ENCODE data around the gene TNKS1BP1.
A peak's percentile ranks its signal among the peaks of the same experiment; 100 is the strongest.
"Not testable (repeated sequence)": the region's sequence is repeated elsewhere in the genome, so short reads cannot be mapped to it uniquely, and the experiment has no call there.

TNKS1BP1 gene

DNA sequence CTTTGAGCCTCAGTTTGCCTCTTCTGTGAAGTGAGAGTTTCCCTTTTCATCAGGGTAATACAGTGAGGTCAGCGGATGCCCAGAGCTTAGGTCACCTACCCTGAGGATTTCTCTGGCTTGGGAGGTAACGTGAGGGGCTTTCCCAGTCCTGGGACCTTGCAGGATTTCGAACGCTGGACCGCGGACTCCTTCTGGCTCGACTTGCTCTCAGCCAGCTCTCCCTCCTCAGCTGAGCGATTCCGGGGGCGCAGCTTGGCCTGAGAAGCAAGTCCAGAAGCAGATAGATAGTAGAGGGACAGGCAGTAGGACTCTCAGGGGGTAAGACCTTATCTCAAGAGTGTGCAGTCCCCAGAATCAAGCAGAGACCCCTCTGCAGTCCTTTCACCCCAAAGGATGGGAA, 24.0 kb downstream of the TNKS1BP1 start:
- H3K36me3 ChIP-seq (ENCODE audit: insufficient read depth, insufficient read length, low read length), result peaks cover 89% of the 10 kb centered on the region
- no peaks in the 10 kb centered on the region for H3K27me3 ChIP-seq (ENCODE audit: insufficient read depth, insufficient read length)
- H3K9me3 ChIP-seq (ENCODE audit: insufficient read depth, low read length), result peaks cover 5% of the 10 kb centered on the region; the same call in 1 of the 2 replicates
- TF ChIP-seq SUZ12 (IDR thresholded peaks at IDR 0.05; ENCODE audit: extremely low read depth, insufficient read depth, insufficient read length) (no peak), YY1 (IDR thresholded peaks at IDR 0.05; ENCODE audit: insufficient read depth, insufficient read length) (no peak)
- DNase-seq (ENCODE audit: low read depth, low spot score), result no peak
- H3K4me3 ChIP-seq (ENCODE audit: insufficient read length, low read depth), result no peak overlapping the region
- no peak overlapping the region for H3K9ac ChIP-seq (ENCODE audit: insufficient read length, low read depth)
- H3K4me1 ChIP-seq (ENCODE audit: insufficient read depth, insufficient read length), result peaks cover 10% of the 10 kb centered on the region

DNA sequence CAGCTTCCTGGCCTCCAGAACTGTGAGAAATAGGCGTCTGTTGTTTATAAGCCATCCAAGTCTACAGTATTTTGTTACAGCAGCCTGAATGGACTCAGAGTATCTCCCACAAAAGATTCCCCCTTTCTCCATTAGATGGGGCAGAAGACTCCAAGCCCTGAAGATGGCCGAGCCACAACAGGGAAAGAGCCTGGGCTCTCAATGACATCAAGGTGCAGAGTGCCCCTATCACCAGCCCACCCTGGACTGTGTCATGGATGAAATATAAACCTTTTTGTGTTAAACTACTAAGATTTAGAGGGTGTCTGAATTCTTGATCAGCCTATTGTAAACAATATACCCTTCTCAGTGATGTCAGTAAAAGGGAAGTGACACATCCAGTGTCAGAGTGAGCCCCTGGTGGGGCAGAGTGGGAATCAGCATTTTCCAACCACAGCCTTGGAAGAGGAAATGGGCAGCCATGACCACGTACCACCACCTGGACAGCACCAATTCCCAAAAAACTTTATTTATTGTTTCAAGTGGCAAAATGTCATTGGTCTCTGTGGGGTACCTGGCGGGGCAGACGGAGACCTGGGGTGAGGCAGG, 25.5 kb downstream of the TNKS1BP1 start:
- Histone ChIP-seq H3K4me3 (ENCODE audit: insufficient read length, low read depth) (no peak overlapping the region), H3K27me3 (ENCODE audit: insufficient read depth, insufficient read length) (no peaks in the 10 kb centered on the region), H3K36me3 (ENCODE audit: insufficient read depth, insufficient read length, low read length) (peaks cover 77% of the 10 kb centered on the region), H3K9ac (ENCODE audit: insufficient read length, low read depth) (no peak overlapping the region), H3K4me1 (ENCODE audit: insufficient read depth, insufficient read length) (peaks cover 6% of the 10 kb centered on the region), H3K9me3 (ENCODE audit: insufficient read depth, low read length) (peaks cover 5% of the 10 kb centered on the region; the same call in 1 of the 2 replicates)
- TF ChIP-seq ZNF274 (IDR thresholded peaks at IDR 0.05; ENCODE audit: low read depth, low read length) (no peak), SUZ12 (IDR thresholded peaks at IDR 0.05; ENCODE audit: extremely low read depth, insufficient read depth, insufficient read length) (no peak), YY1 (IDR thresholded peaks at IDR 0.05; ENCODE audit: insufficient read depth, insufficient read length) (no peak)
- no peak for DNase-seq (ENCODE audit: low read depth, low spot score)

- no peaks in the 10 kb centered on the region for H3K27me3 ChIP-seq (ENCODE audit: insufficient read depth, insufficient read length)
- DNase-seq (ENCODE audit: low read depth, low spot score), result no peak
- no peaks in the 10 kb centered on the region for H3K4me1 ChIP-seq (ENCODE audit: insufficient read depth, insufficient read length)
- H3K4me3 ChIP-seq (ENCODE audit: insufficient read length, low read depth), result no peak overlapping the region
- peaks cover 5% of the 10 kb centered on the region; the same call in 1 of the 2 replicates for H3K9me3 ChIP-seq (ENCODE audit: insufficient read depth, low read length)
- peaks cover 58% of the 10 kb centered on the region for H3K36me3 ChIP-seq (ENCODE audit: insufficient read depth, insufficient read length, low read length)
- TF ChIP-seq YY1 (IDR thresholded peaks at IDR 0.05; ENCODE audit: insufficient read depth, insufficient read length) (no peak), ZNF274 (IDR thresholded peaks at IDR 0.05; ENCODE audit: low read depth, low read length) (no peak), SUZ12 (IDR thresholded peaks at IDR 0.05; ENCODE audit: extremely low read depth, insufficient read depth, insufficient read length) (no peak)
- H3K9ac ChIP-seq (ENCODE audit: insufficient read length, low read depth), result no peak overlapping the region
Measured at GRCh38 chr11:57297221-57297620, 27.5 kb downstream of the TNKS1BP1 start.

- H3K4me1 ChIP-seq (ENCODE audit: insufficient read depth, insufficient read length); H3K9me3 ChIP-seq (ENCODE audit: insufficient read depth, low read length); H3K9ac ChIP-seq (ENCODE audit: insufficient read length, low read depth); H3K4me3 ChIP-seq (ENCODE audit: insufficient read length, low read depth); DNase-seq (ENCODE audit: low read depth, low spot score); H3K27me3 ChIP-seq (ENCODE audit: insufficient read depth, insufficient read length): not testable (repeated sequence)
- H3K36me3 ChIP-seq (ENCODE audit: insufficient read depth, insufficient read length, low read length), result peaks cover 47% of the 10 kb centered on the region
Measured at GRCh38 chr11:57296205-57296604, 28.5 kb downstream of the TNKS1BP1 start.

DNA sequence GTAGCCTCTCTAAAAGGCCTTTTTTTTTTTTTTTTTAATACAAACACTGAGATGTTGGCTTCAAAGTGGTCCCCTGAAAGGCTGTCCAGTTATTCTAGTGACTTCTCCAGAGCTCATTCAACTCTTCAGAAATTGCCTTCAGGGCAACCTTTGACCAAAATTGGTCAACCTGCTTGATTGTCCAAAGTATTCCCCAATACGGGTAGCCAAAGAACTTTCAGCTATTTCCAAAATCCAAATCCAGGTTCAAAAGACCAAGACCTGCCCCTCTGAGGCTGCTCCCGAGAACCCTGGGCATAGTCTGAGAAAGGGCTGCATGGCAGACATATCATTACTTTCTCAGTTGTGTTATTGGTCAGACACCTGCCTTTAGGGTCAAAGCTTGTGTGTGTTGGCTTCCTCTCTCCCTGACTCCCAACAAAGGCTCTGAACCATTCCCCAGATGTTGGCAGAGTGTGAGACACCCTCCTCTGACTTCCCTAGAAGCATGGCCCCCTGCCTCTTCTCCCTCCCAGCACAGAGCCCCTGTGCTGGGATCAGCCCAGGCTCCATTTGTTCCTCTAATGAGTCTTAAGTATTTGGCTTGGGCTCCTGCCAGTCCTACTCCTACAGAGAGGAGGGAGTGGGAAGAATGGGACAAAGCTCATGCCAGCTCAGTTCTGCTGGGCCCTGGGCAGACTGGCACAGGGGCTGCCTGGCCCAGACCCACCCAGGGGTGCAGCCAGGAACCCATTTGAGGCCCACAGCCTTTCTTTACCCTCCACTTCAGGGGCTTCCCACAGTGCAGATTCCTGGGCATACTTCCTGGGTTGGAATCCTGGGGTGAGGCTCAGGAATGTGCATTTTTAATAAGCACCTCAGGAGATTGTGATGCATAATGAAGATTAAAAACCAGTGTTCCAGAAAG, 30.3 kb downstream of the TNKS1BP1 start:
- Histone ChIP-seq H3K27me3 (ENCODE audit: insufficient read depth, insufficient read length) (no peaks in the 10 kb centered on the region), H3K9me3 (ENCODE audit: insufficient read depth, low read length) (peaks cover 3% of the 10 kb centered on the region; the same call in 1 of the 2 replicates), H3K4me1 (ENCODE audit: insufficient read depth, insufficient read length) (peaks cover 4% of the 10 kb centered on the region), H3K9ac (ENCODE audit: insufficient read length, low read depth) (no peak overlapping the region), H3K4me3 (ENCODE audit: insufficient read length, low read depth) (no peak overlapping the region), H3K36me3 (ENCODE audit: insufficient read depth, insufficient read length, low read length) (peaks cover 30% of the 10 kb centered on the region)
- no peak for DNase-seq (ENCODE audit: low read depth, low spot score)
- no peak for TF ChIP-seq SUZ12 (IDR thresholded peaks at IDR 0.05; ENCODE audit: extremely low read depth, insufficient read depth, insufficient read length)
- no peak for TF ChIP-seq ZNF274 (IDR thresholded peaks at IDR 0.05; ENCODE audit: low read depth, low read length)
- TF ChIP-seq YY1 (IDR thresholded peaks at IDR 0.05; ENCODE audit: insufficient read depth, insufficient read length), result no peak

DNA sequence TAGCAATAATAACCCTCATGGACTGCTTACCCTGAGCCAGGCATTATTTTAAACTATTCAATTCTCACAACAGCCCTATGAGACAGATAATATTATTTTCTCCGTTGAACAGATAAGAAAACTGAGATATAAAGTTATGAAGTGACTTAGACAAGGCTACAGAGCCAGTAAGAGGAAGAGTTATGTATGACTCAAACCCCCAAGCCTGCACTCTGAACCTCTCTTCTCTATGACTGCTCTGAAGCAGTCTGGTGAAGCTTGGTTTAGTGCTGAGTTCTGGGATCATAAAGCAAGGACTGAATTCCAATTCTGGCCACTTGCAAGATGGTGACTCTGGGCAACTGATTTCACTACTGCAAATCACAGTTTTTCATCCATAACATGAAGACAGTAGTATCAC, 34.5 kb downstream of the TNKS1BP1 start:
- H3K36me3 ChIP-seq (ENCODE audit: insufficient read depth, insufficient read length, low read length), result no peaks in the 10 kb centered on the region
- H3K4me1 ChIP-seq (ENCODE audit: insufficient read depth, insufficient read length), result peaks cover 15% of the 10 kb centered on the region
- no peak for TF ChIP-seq ZNF274 (IDR thresholded peaks at IDR 0.05; ENCODE audit: low read depth, low read length)
- no peak for TF ChIP-seq SUZ12 (IDR thresholded peaks at IDR 0.05; ENCODE audit: extremely low read depth, insufficient read depth, insufficient read length)
- no peak for TF ChIP-seq YY1 (IDR thresholded peaks at IDR 0.05; ENCODE audit: insufficient read depth, insufficient read length)
- no peaks in the 10 kb centered on the region for H3K9me3 ChIP-seq (ENCODE audit: insufficient read depth, low read length)
- H3K4me3 ChIP-seq (ENCODE audit: insufficient read length, low read depth), result no peak overlapping the region
- no peak for DNase-seq (ENCODE audit: low read depth, low spot score)
- H3K9ac ChIP-seq (ENCODE audit: insufficient read length, low read depth), result no peak overlapping the region
- H3K27me3 ChIP-seq (ENCODE audit: insufficient read depth, insufficient read length), result no peaks in the 10 kb centered on the region

GRCh38 chr11:57288771-57289579, 35.8 kb downstream of the TNKS1BP1 start:
- no peak for DNase-seq (ENCODE audit: low read depth, low spot score)
- Histone ChIP-seq H3K9ac (ENCODE audit: insufficient read length, low read depth) (peak overlapping the region; percentile 33), H3K9me3 (ENCODE audit: insufficient read depth, low read length) (no peaks in the 10 kb centered on the region), H3K4me3 (ENCODE audit: insufficient read length, low read depth) (no peak overlapping the region), H3K36me3 (ENCODE audit: insufficient read depth, insufficient read length, low read length) (no peaks in the 10 kb centered on the region), H3K27me3 (ENCODE audit: insufficient read depth, insufficient read length) (no peaks in the 10 kb centered on the region), H3K4me1 (ENCODE audit: insufficient read depth, insufficient read length) (peaks cover 18% of the 10 kb centered on the region)
- TF ChIP-seq SUZ12 (IDR thresholded peaks at IDR 0.05; ENCODE audit: extremely low read depth, insufficient read depth, insufficient read length) (no peak), YY1 (IDR thresholded peaks at IDR 0.05; ENCODE audit: insufficient read depth, insufficient read length) (no peak), ZNF274 (IDR thresholded peaks at IDR 0.05; ENCODE audit: low read depth, low read length) (no peak)

All from NT2/D1 (cell line).